Activated T-helper 1 cell treated with anti-CD3 and anti-CD28 coated beads, Interleukin-12 subunit alpha, Interleukin-12 subunit beta, Interleukin-2, Interleukin-4 antibody, amounts not matched to agents 30 ng/mL and 10 ng/mL and 1 ng/mL, durations not matched to agents 14 hours and 24 hours and 36 hours (primary cell): Measurements from ENCODE around the gene VARS2. TPM values are rescaled to one million over a fixed set of nuclear protein-coding genes. Genes with fewer than 3 reads are reported as not detected.
"Not testable (repeated sequence)": the region's sequence is repeated elsewhere in the genome, so short reads cannot be mapped to it uniquely, and the experiment has no call there.

Source experiments
- DNase-seq: peaks from one replicate; pipeline ENCODE4 v3.0.0; 2021; ENCODE audit warnings: low spot score
- H3K27ac Mint-ChIP-seq: one replicate; pipeline ENCODE4 v1.8.0; 2021; ENCODE audit warnings: mild to moderate bottlenecking, mixed read lengths
- H3K27me3 Mint-ChIP-seq: one replicate; pipeline ENCODE4 v1.8.0; 2022; ENCODE audit warnings: mild to moderate bottlenecking, moderate library complexity, mixed read lengths; ENCODE audit not compliant: insufficient read depth
- H3K36me3 Mint-ChIP-seq: one replicate; pipeline ENCODE4 v1.8.0; 2021; ENCODE audit warnings: low read depth, mixed read lengths
- H3K4me1 Mint-ChIP-seq: one replicate; pipeline ENCODE4 v1.8.0; 2021; ENCODE audit warnings: low read depth, mixed read lengths
- H3K4me3 Mint-ChIP-seq: one replicate; pipeline ENCODE4 v1.8.0; 2021; ENCODE audit warnings: mild to moderate bottlenecking, moderate library complexity, mixed read lengths
- H3K9me3 Mint-ChIP-seq: one replicate; pipeline ENCODE4 v1.8.0; 2021; ENCODE audit warnings: mixed read lengths
- intact Hi-C: fragments of 100-400 bp; cut with micrococcal nuclease; formaldehyde crosslinking; loops from one replicate; pipeline ENCODE4 v1.15.1; 2024
- total RNA-seq: library from RNA; stranded (reverse); gene quantifications from 2 replicates; pipeline ENCODE4 v1.2.3, GENCODE V29; 2022

The VARS2 gene
- total RNA-seq, 1 donor from 2014 or later = 74.0 TPM

GRCh38 chr6:30948811-30949210 lies 34.8 kb downstream of the VARS2 start:
- peaks cover 45% of the 10 kb centered on the region for H3K27me3 Mint-ChIP-seq
- DNase-seq = no peak
- H3K36me3 Mint-ChIP-seq = no peaks in the 10 kb centered on the region
- H3K4me3 Mint-ChIP-seq = no peak overlapping the region
- H3K27ac Mint-ChIP-seq = no peak overlapping the region
- intact Hi-C loops = no loop called here
- no peaks in the 10 kb centered on the region for H3K4me1 Mint-ChIP-seq
- H3K9me3 Mint-ChIP-seq = no peaks in the 10 kb centered on the region

GRCh38 chr6:30951907-30952469 lies 38.0 kb downstream of the VARS2 start:
- Mint-ChIP-seq H3K9me3 (no peaks in the 10 kb centered on the region), H3K36me3 (no peaks in the 10 kb centered on the region), H3K27me3 (peaks cover 59% of the 10 kb centered on the region), H3K27ac (peak overlapping the region; percentile 2), H3K4me1 (no peaks in the 10 kb centered on the region), H3K4me3 (no peak overlapping the region)
- intact Hi-C loops = no loop called here
- no peak for DNase-seq

- H3K27me3 Mint-ChIP-seq = peaks cover 68% of the 10 kb centered on the region
- DNase-seq = no peak
- no peaks in the 10 kb centered on the region for H3K36me3 Mint-ChIP-seq
- intact Hi-C loops = no loop called here
- peak overlapping the region; percentile 52 for H3K4me3 Mint-ChIP-seq
- no peaks in the 10 kb centered on the region for H3K4me1 Mint-ChIP-seq
- no peaks in the 10 kb centered on the region for H3K9me3 Mint-ChIP-seq
- H3K27ac Mint-ChIP-seq = no peak overlapping the region
Measured at GRCh38 chr6:30954631-30955366, 40.8 kb downstream of the VARS2 start.

GRCh38 chr6:30955367-30956042 lies 41.5 kb downstream of the VARS2 start:
- no peak overlapping the region for H3K27ac Mint-ChIP-seq
- H3K36me3 Mint-ChIP-seq = no peaks in the 10 kb centered on the region

GRCh38 chr6:30957716-30958115 lies 43.7 kb downstream of the VARS2 start:
- Mint-ChIP-seq H3K27ac (no peak overlapping the region), H3K27me3 (peaks cover 59% of the 10 kb centered on the region), H3K9me3 (no peaks in the 10 kb centered on the region), H3K36me3 (no peaks in the 10 kb centered on the region), H3K4me1 (no peaks in the 10 kb centered on the region), H3K4me3 (no peak overlapping the region)
- DNase-seq = no peak
- intact Hi-C loops = no loop called here

More at GRCh38 chr6:30955367-30956042, 41.5 kb downstream of the VARS2 start:
- intact Hi-C loops = no loop called here
- DNase-seq = peak; percentile 27
- Mint-ChIP-seq H3K4me1 (no peaks in the 10 kb centered on the region), H3K27me3 (peaks cover 70% of the 10 kb centered on the region), H3K4me3 (peak overlapping the region; percentile 54), H3K9me3 (no peaks in the 10 kb centered on the region)

- H3K4me3 Mint-ChIP-seq = no peak overlapping the region
- no peaks in the 10 kb centered on the region for H3K36me3 Mint-ChIP-seq
- intact Hi-C loops = no loop called here
- DNase-seq = no peak
- H3K9me3 Mint-ChIP-seq = no peaks in the 10 kb centered on the region
- peaks cover 43% of the 10 kb centered on the region for H3K27me3 Mint-ChIP-seq
- peaks cover 10% of the 10 kb centered on the region for H3K4me1 Mint-ChIP-seq
- H3K27ac Mint-ChIP-seq = no peak overlapping the region
Measured at GRCh38 chr6:30960907-30961673, 47.1 kb downstream of the VARS2 start.

- no peak for DNase-seq
- Mint-ChIP-seq H3K9me3 (no peaks in the 10 kb centered on the region), H3K36me3 (no peaks in the 10 kb centered on the region), H3K27ac (no peak overlapping the region), H3K4me3 (no peak overlapping the region), H3K4me1 (peaks cover 10% of the 10 kb centered on the region), H3K27me3 (peaks cover 39% of the 10 kb centered on the region)
- intact Hi-C loops = no loop called here
Measured at GRCh38 chr6:30962716-30963115, 48.7 kb downstream of the VARS2 start.

GRCh38 chr6:30963641-30964040 lies 49.6 kb downstream of the VARS2 start:
- H3K4me3 Mint-ChIP-seq = no peak overlapping the region
- H3K27me3 Mint-ChIP-seq = peaks cover 31% of the 10 kb centered on the region
- no peaks in the 10 kb centered on the region for H3K9me3 Mint-ChIP-seq
- no peaks in the 10 kb centered on the region for H3K36me3 Mint-ChIP-seq
- H3K27ac Mint-ChIP-seq = no peak overlapping the region
- H3K4me1 Mint-ChIP-seq = peaks cover 10% of the 10 kb centered on the region
- intact Hi-C loops = no loop called here
- DNase-seq = no peak

GRCh38 chr6:30964075-30964474 lies 50.0 kb downstream of the VARS2 start:
- Mint-ChIP-seq H3K27me3 (peaks cover 29% of the 10 kb centered on the region), H3K4me1 (peaks cover 10% of the 10 kb centered on the region), H3K27ac (no peak overlapping the region), H3K36me3 (no peaks in the 10 kb centered on the region), H3K4me3 (no peak overlapping the region), H3K9me3 (no peaks in the 10 kb centered on the region)
- intact Hi-C loops = no loop called here
- DNase-seq = peak; percentile 6

GRCh38 chr6:30965140-30965601 lies 51.1 kb downstream of the VARS2 start:
- peaks cover 22% of the 10 kb centered on the region for H3K27me3 Mint-ChIP-seq
- no peak for DNase-seq
- intact Hi-C loops = no loop called here

GRCh38 chr6:30966154-30966553 lies 52.1 kb downstream of the VARS2 start:
- no peak overlapping the region for H3K27ac Mint-ChIP-seq
- no peak overlapping the region for H3K4me3 Mint-ChIP-seq
- DNase-seq = no peak
- H3K4me1 Mint-ChIP-seq = peaks cover 15% of the 10 kb centered on the region
- intact Hi-C loops = no loop called here
- H3K36me3 Mint-ChIP-seq = no peaks in the 10 kb centered on the region
- peaks cover 17% of the 10 kb centered on the region for H3K27me3 Mint-ChIP-seq
- no peaks in the 10 kb centered on the region for H3K9me3 Mint-ChIP-seq

More at GRCh38 chr6:30965140-30965601, 51.1 kb downstream of the VARS2 start:
- peaks cover 15% of the 10 kb centered on the region for H3K4me1 Mint-ChIP-seq
- no peaks in the 10 kb centered on the region for H3K36me3 Mint-ChIP-seq
- no peak overlapping the region for H3K4me3 Mint-ChIP-seq
- H3K9me3 Mint-ChIP-seq = no peaks in the 10 kb centered on the region
- no peak overlapping the region for H3K27ac Mint-ChIP-seq

- H3K36me3 Mint-ChIP-seq, H3K4me3 Mint-ChIP-seq, intact Hi-C loops, H3K9me3 Mint-ChIP-seq, H3K27ac Mint-ChIP-seq, DNase-seq: not testable (repeated sequence)
- Mint-ChIP-seq H3K4me1 (peaks cover 13% of the 10 kb centered on the region), H3K27me3 (peaks cover 17% of the 10 kb centered on the region)
Measured at GRCh38 chr6:30969171-30969570, 55.1 kb downstream of the VARS2 start.
